Measurements from ENCODE around the gene PSMC4.
A peak's percentile ranks its signal among the peaks of the same experiment; 100 is the strongest.
"Not testable (repeated sequence)": the region's sequence is repeated elsewhere in the genome, so short reads cannot be mapped to it uniquely, and the experiment has no call there.

Gene PSMC4

GRCh38 chr19:39951686-39952085 lies 19.3 kb upstream of the PSMC4 start:
- H3K79me2 ChIP-seq (ENCODE audit: insufficient read depth, low read depth), result no peaks in the 10 kb centered on the region
- no peaks in the 10 kb centered on the region for H3K36me3 ChIP-seq (ENCODE audit: insufficient read depth)
- peaks cover 19% of the 10 kb centered on the region for H3K4me1 ChIP-seq (ENCODE audit: low read depth, poor library complexity, severe bottlenecking)
- H3K27ac ChIP-seq, result no peak overlapping the region
- no peak overlapping the region for H3K4me2 ChIP-seq
- TF ChIP-seq CTCF (conservative IDR thresholded peaks at IDR 0.05; ENCODE audit: low read depth, low read length), result no peak
- H3K4me3 ChIP-seq (IDR thresholded peaks at IDR 0.05; ENCODE audit: insufficient read depth, low read depth, low read length), result no peak overlapping the region
- no peak overlapping the region for H3K9ac ChIP-seq
- no peaks in the 10 kb centered on the region for H3K27me3 ChIP-seq (ENCODE audit: insufficient read depth, low read depth)
- H4K20me1 ChIP-seq (ENCODE audit: insufficient read depth), result no peaks in the 10 kb centered on the region
- H2AFZ ChIP-seq (ENCODE audit: low read depth), result no peak overlapping the region

- no peak overlapping the region for H3K9ac ChIP-seq
- no peaks in the 10 kb centered on the region for H4K20me1 ChIP-seq (ENCODE audit: insufficient read depth)
- H2AFZ ChIP-seq (ENCODE audit: low read depth), result no peak overlapping the region
- H3K79me2 ChIP-seq (ENCODE audit: insufficient read depth, low read depth), result no peaks in the 10 kb centered on the region
- H3K4me3 ChIP-seq (IDR thresholded peaks at IDR 0.05; ENCODE audit: insufficient read depth, low read depth, low read length), result no peak overlapping the region
- no peak for TF ChIP-seq CTCF (conservative IDR thresholded peaks at IDR 0.05; ENCODE audit: low read depth, low read length)
- peaks cover 19% of the 10 kb centered on the region for H3K4me1 ChIP-seq (ENCODE audit: low read depth, poor library complexity, severe bottlenecking)
- H3K27ac ChIP-seq, result no peak overlapping the region
- no peaks in the 10 kb centered on the region for H3K27me3 ChIP-seq (ENCODE audit: insufficient read depth, low read depth)
- no peaks in the 10 kb centered on the region for H3K36me3 ChIP-seq (ENCODE audit: insufficient read depth)
- peak overlapping the region; percentile 21; the same call in 1 of the 2 replicates for H3K4me2 ChIP-seq
Observed at GRCh38 chr19:39953915-39954314, 17.1 kb upstream of the PSMC4 start.

GRCh38 chr19:39957886-39958285 lies 13.1 kb upstream of the PSMC4 start:
- not testable (repeated sequence) for H3K27ac ChIP-seq; H3K4me3 ChIP-seq (IDR thresholded peaks at IDR 0.05; ENCODE audit: insufficient read depth, low read depth, low read length); H3K27me3 ChIP-seq (ENCODE audit: insufficient read depth, low read depth); H3K79me2 ChIP-seq (ENCODE audit: insufficient read depth, low read depth); H4K20me1 ChIP-seq (ENCODE audit: insufficient read depth); H3K9ac ChIP-seq; H2AFZ ChIP-seq (ENCODE audit: low read depth); H3K4me2 ChIP-seq; H3K36me3 ChIP-seq (ENCODE audit: insufficient read depth)
- peaks cover 14% of the 10 kb centered on the region for H3K4me1 ChIP-seq (ENCODE audit: low read depth, poor library complexity, severe bottlenecking)

- H3K79me2 ChIP-seq (ENCODE audit: insufficient read depth, low read depth); H3K27ac ChIP-seq; H3K4me2 ChIP-seq; H3K9ac ChIP-seq; H3K36me3 ChIP-seq (ENCODE audit: insufficient read depth); H3K4me3 ChIP-seq (IDR thresholded peaks at IDR 0.05; ENCODE audit: insufficient read depth, low read depth, low read length); H3K27me3 ChIP-seq (ENCODE audit: insufficient read depth, low read depth); H4K20me1 ChIP-seq (ENCODE audit: insufficient read depth); H3K4me1 ChIP-seq (ENCODE audit: low read depth, poor library complexity, severe bottlenecking); H2AFZ ChIP-seq (ENCODE audit: low read depth): not testable (repeated sequence)
Observed at GRCh38 chr19:39958942-39959341, 12.0 kb upstream of the PSMC4 start.

- H2AFZ ChIP-seq (ENCODE audit: low read depth); H3K4me3 ChIP-seq (IDR thresholded peaks at IDR 0.05; ENCODE audit: insufficient read depth, low read depth, low read length); H3K79me2 ChIP-seq (ENCODE audit: insufficient read depth, low read depth); H3K27me3 ChIP-seq (ENCODE audit: insufficient read depth, low read depth); H3K9ac ChIP-seq; H3K4me2 ChIP-seq; H4K20me1 ChIP-seq (ENCODE audit: insufficient read depth); H3K4me1 ChIP-seq (ENCODE audit: low read depth, poor library complexity, severe bottlenecking); H3K27ac ChIP-seq; H3K36me3 ChIP-seq (ENCODE audit: insufficient read depth): not testable (repeated sequence)
Observed at GRCh38 chr19:39959407-39959806, 11.6 kb upstream of the PSMC4 start.

GRCh38 chr19:39963898-39964297 lies 7.1 kb upstream of the PSMC4 start:
- no peak overlapping the region for H3K4me3 ChIP-seq (IDR thresholded peaks at IDR 0.05; ENCODE audit: insufficient read depth, low read depth, low read length)
- H3K27ac ChIP-seq, result no peak overlapping the region
- H3K36me3 ChIP-seq (ENCODE audit: insufficient read depth), result no peaks in the 10 kb centered on the region
- H3K4me2 ChIP-seq, result no peak overlapping the region
- H3K9ac ChIP-seq, result no peak overlapping the region
- no peaks in the 10 kb centered on the region for H4K20me1 ChIP-seq (ENCODE audit: insufficient read depth)
- peaks cover 6% of the 10 kb centered on the region for H3K4me1 ChIP-seq (ENCODE audit: low read depth, poor library complexity, severe bottlenecking)
- no peaks in the 10 kb centered on the region for H3K79me2 ChIP-seq (ENCODE audit: insufficient read depth, low read depth)
- H3K27me3 ChIP-seq (ENCODE audit: insufficient read depth, low read depth), result no peaks in the 10 kb centered on the region
- TF ChIP-seq CTCF (conservative IDR thresholded peaks at IDR 0.05; ENCODE audit: low read depth, low read length), result no peak
- no peak overlapping the region for H2AFZ ChIP-seq (ENCODE audit: low read depth)
